GM12872 (cell line): ENCODE results near the gene UFD1.

Experiments used
- TF ChIP-seq, protein P1 (sequence below): IDR thresholded peaks from 3 replicates; pipeline ENCODE4 v1.5.1; 2011; ENCODE audit warnings: low read depth, mild to moderate bottlenecking, low read length, moderate library complexity; ENCODE audit not compliant: insufficient read depth

Gene UFD1

DNA sequence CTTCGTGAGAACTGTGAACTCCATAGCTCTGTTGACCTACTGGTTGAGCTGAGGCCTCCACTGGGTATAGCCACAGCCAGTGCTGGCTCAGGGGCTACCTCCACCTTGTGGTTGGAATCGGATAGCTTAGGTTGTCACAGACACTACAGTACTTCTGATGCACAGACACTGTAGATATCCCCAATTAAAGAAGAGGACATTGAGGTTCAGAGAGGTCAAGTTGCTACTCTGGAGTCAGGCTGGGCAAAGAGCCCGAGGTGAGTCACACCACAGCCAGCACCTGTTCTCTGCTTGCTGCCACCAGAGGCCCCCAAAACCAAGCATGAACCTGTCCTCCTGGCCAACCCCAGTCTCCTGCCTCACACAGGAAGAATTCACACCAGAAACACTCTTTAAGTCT lies 5.4 kb downstream of the UFD1 start:
- TF ChIP-seq, protein P1, sequence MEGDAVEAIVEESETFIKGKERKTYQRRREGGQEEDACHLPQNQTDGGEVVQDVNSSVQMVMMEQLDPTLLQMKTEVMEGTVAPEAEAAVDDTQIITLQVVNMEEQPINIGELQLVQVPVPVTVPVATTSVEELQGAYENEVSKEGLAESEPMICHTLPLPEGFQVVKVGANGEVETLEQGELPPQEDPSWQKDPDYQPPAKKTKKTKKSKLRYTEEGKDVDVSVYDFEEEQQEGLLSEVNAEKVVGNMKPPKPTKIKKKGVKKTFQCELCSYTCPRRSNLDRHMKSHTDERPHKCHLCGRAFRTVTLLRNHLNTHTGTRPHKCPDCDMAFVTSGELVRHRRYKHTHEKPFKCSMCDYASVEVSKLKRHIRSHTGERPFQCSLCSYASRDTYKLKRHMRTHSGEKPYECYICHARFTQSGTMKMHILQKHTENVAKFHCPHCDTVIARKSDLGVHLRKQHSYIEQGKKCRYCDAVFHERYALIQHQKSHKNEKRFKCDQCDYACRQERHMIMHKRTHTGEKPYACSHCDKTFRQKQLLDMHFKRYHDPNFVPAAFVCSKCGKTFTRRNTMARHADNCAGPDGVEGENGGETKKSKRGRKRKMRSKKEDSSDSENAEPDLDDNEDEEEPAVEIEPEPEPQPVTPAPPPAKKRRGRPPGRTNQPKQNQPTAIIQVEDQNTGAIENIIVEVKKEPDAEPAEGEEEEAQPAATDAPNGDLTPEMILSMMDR: no peak

DNA sequence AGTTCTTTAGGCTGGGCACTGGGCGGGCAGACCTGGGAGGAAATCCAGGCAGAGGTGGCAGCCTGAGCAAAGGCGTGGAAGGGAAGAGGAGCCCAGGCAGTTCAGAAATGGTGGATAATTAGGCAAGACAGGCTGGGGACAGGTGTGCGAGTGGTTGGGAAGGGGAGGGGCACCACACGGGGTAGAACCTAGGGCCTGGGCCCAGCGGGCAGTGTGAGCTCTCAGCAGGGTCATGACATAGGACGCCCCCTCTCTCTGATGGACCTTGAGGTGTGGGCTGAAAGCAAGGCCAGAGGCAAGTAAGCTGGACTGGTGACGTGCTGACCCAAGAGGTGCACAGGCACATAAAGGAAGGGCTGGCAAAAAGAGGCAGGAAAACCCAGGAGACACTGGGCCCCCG lies 6.8 kb downstream of the UFD1 start:
- TF ChIP-seq, protein P1: no peak

DNA sequence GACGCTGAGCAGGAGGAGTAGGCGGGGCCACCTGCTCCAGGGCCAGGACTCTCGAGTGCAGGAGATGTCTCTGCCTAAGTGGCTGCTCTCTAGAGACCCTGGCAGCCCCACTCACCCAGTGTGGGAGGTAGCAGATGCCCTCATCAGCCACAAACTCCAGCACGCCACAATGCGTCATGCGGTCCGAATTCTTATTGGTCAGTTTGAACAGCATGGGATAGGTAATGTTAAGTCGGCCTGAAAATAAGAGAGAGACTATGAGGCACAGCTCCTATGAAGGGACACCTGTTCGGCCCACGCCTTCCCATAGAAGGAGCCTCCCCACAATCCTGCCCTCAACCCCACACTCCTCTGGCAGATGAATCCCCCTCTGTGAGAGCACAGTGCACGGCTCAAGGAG lies 7.4 kb downstream of the UFD1 start:
- TF ChIP-seq, protein P1: no peak

DNA sequence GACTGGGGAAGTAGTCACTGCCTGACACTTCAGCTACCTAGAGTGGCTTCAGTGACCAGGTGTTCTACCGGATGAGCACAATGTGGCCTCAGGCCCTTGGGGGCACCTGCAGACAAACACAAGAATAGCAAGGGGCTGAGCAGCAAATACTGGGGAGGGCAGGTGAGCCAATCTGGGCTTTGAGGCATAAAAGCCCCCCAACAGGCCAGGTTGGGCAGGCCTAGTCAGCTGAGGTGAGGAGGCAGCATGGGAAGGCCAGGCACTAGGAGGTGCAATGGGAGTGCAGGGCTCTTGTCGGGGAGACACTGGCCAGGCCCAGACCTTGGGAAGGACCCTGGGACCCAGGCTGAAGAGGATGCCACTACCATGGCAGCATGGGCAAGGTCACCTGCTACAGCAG lies 9.0 kb downstream of the UFD1 start:
- TF ChIP-seq, protein P1: no peak

DNA sequence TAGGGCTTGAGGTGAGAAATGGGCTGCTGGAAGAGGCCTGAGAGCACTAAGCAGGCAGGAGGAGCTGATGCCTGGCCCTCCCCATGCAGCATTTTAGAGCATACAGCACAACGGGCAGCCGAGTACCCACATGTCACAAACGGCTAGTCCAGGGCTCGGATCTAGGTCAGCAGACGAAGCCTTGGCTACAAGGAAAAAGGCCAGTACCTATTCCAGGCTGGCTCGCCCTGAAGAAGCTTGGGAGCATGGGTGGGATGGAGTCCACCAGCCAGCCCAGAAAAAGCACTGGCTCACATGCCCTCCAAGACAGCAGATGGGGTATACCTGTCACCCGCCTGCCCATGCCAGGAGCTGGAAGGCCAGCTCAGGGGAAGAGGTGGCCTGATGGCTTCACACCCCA lies 9.6 kb downstream of the UFD1 start:
- TF ChIP-seq, protein P1: no peak

DNA sequence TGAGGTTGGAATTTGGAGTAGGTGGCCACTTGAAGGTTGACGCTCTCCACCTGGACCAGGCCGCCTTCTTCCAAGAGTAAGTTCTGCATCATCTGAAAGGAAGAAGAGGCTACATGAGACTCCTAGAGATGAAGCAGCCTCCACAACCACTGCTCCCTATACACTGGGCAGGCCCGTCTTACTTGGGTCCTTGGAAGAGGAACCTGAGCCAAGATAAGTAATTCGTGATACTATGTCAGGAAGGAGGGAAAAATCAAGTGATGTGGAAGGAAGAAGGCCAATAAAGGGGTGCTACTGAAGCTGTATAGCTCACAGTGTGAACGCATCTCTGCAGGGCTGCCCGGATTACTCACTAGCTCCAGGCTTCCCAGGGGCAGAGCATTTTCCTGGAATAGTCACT lies 11.1 kb downstream of the UFD1 start:
- TF ChIP-seq, protein P1: no peak

DNA sequence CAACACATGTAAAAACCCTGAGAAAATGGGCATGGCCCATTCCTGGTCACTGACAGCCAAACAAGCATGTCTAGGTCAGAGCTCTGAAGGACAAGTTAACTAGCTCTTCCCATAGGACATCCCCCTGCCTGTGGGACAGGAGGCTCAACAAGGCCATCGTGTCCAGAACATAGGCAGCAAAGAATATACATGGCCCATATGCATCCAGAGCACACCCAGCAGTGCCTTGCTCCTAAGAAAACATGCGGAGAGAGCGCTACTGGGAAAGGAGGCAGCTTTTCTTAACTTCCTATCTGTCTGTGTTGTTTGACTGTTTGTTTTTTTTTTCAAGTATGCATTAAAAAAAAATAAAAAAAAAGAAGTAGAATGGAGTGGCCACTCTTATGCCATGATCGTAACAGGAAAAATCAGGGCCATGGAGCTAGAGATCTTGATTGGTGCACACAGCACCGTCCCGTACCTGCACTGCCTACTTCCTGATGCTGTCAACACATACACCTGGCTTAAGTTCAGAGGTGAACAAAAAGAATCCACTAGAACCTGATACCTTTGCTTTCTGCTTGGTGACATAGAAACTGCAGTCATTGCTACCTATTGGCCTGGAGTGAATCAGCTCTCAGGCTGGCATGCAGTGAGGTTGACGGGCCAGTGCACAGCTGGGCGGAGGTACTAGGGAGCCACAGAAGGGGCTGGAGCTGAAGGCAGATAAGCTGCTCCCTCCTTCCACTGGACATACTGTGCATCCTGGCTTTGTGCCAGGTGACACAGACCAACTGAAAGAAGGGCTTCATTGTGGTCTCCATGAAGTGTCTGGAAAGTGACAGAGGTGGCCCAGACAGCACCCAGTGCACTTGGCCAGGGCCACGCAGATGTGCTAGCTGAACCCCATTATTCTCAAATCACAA lies 11.9 kb downstream of the UFD1 start:
- TF ChIP-seq, protein P1: no peak
